Motor neuron (in vitro differentiated cells): ENCODE results near the gene KIF2C. TPM values are rescaled to one million over a fixed set of nuclear protein-coding genes. Genes with fewer than 3 reads are reported as not detected.
"Not testable (repeated sequence)": the region's sequence is repeated elsewhere in the genome, so short reads cannot be mapped to it uniquely, and the experiment has no call there.

Source experiments
- ATAC-seq, 8 experiments: fragments of 200-7000 bp; cut with Tn5 transposase; replicated peaks in 6 of 8; 2 replicates each; pipeline ENCODE4 v1.8.0; 2021; ENCODE audit warnings: mild to moderate bottlenecking in 8 of 8, moderate library complexity in 8 of 8
- H3K27ac ChIP-seq, 2 donors: fragments of 250-450 bp; sonication (Bioruptor Pico); 2 replicates each; pipeline ENCODE4 v1.9.0; 2021; ENCODE audit warnings: antibody characterized with exemption in 2 of 2, mild to moderate bottlenecking in 2 of 2, moderate library complexity in 1 of 2
- H3K4me1 ChIP-seq, 2 donors: fragments of 250-450 bp; sonication (Bioruptor Pico); replicated peaks in 1 of 2; 2 replicates each; pipeline ENCODE4 v1.6.1; 2021; ENCODE audit warnings: antibody characterized with exemption in 2 of 2, mild to moderate bottlenecking in 2 of 2, moderate library complexity in 1 of 2
- H3K4me3 ChIP-seq, 5 donors: fragments of 250-450 bp; sonication (Bioruptor Pico); 2 replicates each; pipeline ENCODE4 v1.9.0; 2021; ENCODE audit warnings: antibody characterized with exemption in 5 of 5, mild to moderate bottlenecking in 5 of 5, moderate library complexity in 4 of 5
- WGBS, 10 experiments: fragments of 450-650 bp; shearing (Covaris generic); methylation state at CpG; one replicate each; pipeline ENCODE4 v1.0.0; 2022; 5-methylcytosine and 5-hydroxymethylcytosine counted together
- in situ Hi-C, 9 experiments: fragments of 400-800 bp; cut with MboI; loops; one replicate each; pipeline ENCODE4 v1.15.0; 2021; ENCODE audit warnings: low sequenced_read_pairs in 9 of 9, low pct_unique_long_range_greater_than_20kb in 2 of 9; ENCODE audit not compliant: unreplicated experiment in 9 of 9
- total RNA-seq, 8 experiments: library from RNA; unstranded; fragments of 300-600 nt; gene quantifications; 2 replicates each; pipeline versions ENCODE4 v1.2.3 to v1.2.4, GENCODE V29; 2022

Gene KIF2C
- total RNA-seq, 8 experiments from 2014 or later = 0.61 to 92.3 (median 4.9) TPM

GRCh38 chr1:44807364-44808062, 67.9 kb downstream of the KIF2C start:
- peaks cover 37 to 43% of the 10 kb centered on the region in 2 donors for H3K4me1 ChIP-seq
- peak; percentile 20 to 79 (median 74) for ATAC-seq
- 0 to 35% (median 20%) methylated on average over 1 to 10 of the region's 16 CpGs; no CpG with 5 or more reads in 3 of the 10 experiments for WGBS, 10 experiments
- in situ Hi-C loops = no loop called here
- H3K27ac ChIP-seq = peak overlapping the region; percentile 74 to 95
- H3K4me3 ChIP-seq = peak overlapping the region in 1 of 5 donors; percentile 20

GRCh38 chr1:44808063-44808937, 68.7 kb downstream of the KIF2C start, which contains the start of gene BTBD19:
Gene BTBD19 (plus strand): TSS chr1:44808523. CDS start chr1:44808821, 298 bp downstream.
- Histone ChIP-seq H3K4me1 (peaks cover 35 to 41% of the 10 kb centered on the region in 2 donors), H3K27ac (peak within 1 kb of the TSS; percentile 74 to 95), H3K4me3 (peak within 1 kb of the TSS in 2 of 5 donors; percentile 15 to 20)
- WGBS, 10 experiments = 0 to 41% (median 9%) methylated on average over 4 to 17 of the region's 23 CpGs; no CpG with 5 or more reads in 4 of the 10 experiments
- in situ Hi-C loops = no loop called here
- peak; percentile 1 to 66 (median 52) for ATAC-seq

GRCh38 chr1:44808938-44809917, 69.6 kb downstream of the KIF2C start:
- Histone ChIP-seq H3K4me3 (peak overlapping the region in 2 of 5 donors; percentile 15 to 20), H3K27ac (peak overlapping the region; percentile 74 to 95), H3K4me1 (peaks cover 38 to 46% of the 10 kb centered on the region in 2 donors)
- in situ Hi-C loops = no loop called here
- peak in 2 of 8 experiments; percentile 0 to 1 for ATAC-seq
- 0 to 100% (median 33%) methylated on average over 1 to 5 of the region's 6 CpGs; no CpG with 5 or more reads in 3 of the 10 experiments for WGBS, 10 experiments

- in situ Hi-C loops = no loop called here
- peaks cover 42 to 50% of the 10 kb centered on the region in 2 donors for H3K4me1 ChIP-seq
- no peak overlapping the region for H3K4me3 ChIP-seq
- H3K27ac ChIP-seq = no peak overlapping the region
- 30 to 100% (median 82%) methylated on average over 1 to 7 of the region's 12 CpGs; no CpG with 5 or more reads in 3 of the 10 experiments for WGBS, 10 experiments
- ATAC-seq = no peak
Observed at GRCh38 chr1:44810101-44810761, 70.6 kb downstream of the KIF2C start.

GRCh38 chr1:44810762-44811105, 71.1 kb downstream of the KIF2C start:
- H3K27ac ChIP-seq, ATAC-seq, in situ Hi-C loops, H3K4me3 ChIP-seq: not testable (repeated sequence)
- 67 to 100% (median 94%) methylated on average over 1 to 3 of the region's 4 CpGs; no CpG with 5 or more reads in 4 of the 10 experiments for WGBS, 10 experiments
- peaks cover 42 to 50% of the 10 kb centered on the region in 2 donors for H3K4me1 ChIP-seq

- Histone ChIP-seq H3K27ac (no peak overlapping the region), H3K4me1 (peaks cover 42 to 50% of the 10 kb centered on the region in 2 donors), H3K4me3 (no peak overlapping the region)
- ATAC-seq = no peak
- in situ Hi-C loops = no loop called here
- WGBS, 10 experiments = 49 to 100% (median 91%) methylated on average over 1 to 8 of the region's 8 CpGs
Observed at GRCh38 chr1:44811234-44811633, 71.6 kb downstream of the KIF2C start.

GRCh38 chr1:44812822-44813543, 73.3 kb downstream of the KIF2C start:
- Histone ChIP-seq H3K27ac (peak overlapping the region in 1 of 2 donors; percentile 39), H3K4me1 (peaks cover 29 to 34% of the 10 kb centered on the region in 2 donors), H3K4me3 (peak overlapping the region; percentile 23 to 48 (median 33))
- 70 to 100% (median 87%) methylated on average over 1 to 29 of the region's 48 CpGs; no CpG with 5 or more reads in 5 of the 10 experiments for WGBS, 10 experiments
- peak in 3 of 8 experiments; percentile 1 to 16 (median 10) for ATAC-seq
- in situ Hi-C loops = no loop called here

- H3K27ac ChIP-seq, in situ Hi-C loops, H3K4me3 ChIP-seq, ATAC-seq: not testable (repeated sequence)
- 84 to 100% (median 92%) methylated on average over 2 to 9 of the region's 9 CpGs; no CpG with 5 or more reads in 4 of the 10 experiments for WGBS, 10 experiments
- H3K4me1 ChIP-seq = peaks cover 16 to 28% of the 10 kb centered on the region in 2 donors
Observed at GRCh38 chr1:44815926-44816325, 76.3 kb downstream of the KIF2C start.

GRCh38 chr1:44817307-44817706, 77.7 kb downstream of the KIF2C start:
- WGBS, 10 experiments = 84 to 100% (median 94%) methylated on average over 2 of the region's 2 CpGs; no CpG with 5 or more reads in 1 of the 10 experiments
- in situ Hi-C loops = no loop called here
- no peak overlapping the region for H3K27ac ChIP-seq

More at GRCh38 chr1:44817307-44817706, 77.7 kb downstream of the KIF2C start:
- ATAC-seq = no peak
- H3K4me1 ChIP-seq = peaks cover 16 to 28% of the 10 kb centered on the region in 2 donors
- no peak overlapping the region for H3K4me3 ChIP-seq
